HG03460 (cell line): ENCODE results near the gene RAG1.
A peak's percentile ranks its signal among the peaks of the same experiment; 100 is the strongest.

ENCODE experiments used
- ATAC-seq: cut with Tn5 transposase; IDR thresholded peaks from one replicate; pipeline ENCODE4 v1.9.1; 2021; ENCODE audit not compliant: unreplicated experiment

The RAG1 gene

GRCh38 chr11:36588099-36588498 is 20.3 kb downstream of the RAG1 start:
- ATAC-seq, result no peak

- ATAC-seq, result no peak
Measured at GRCh38 chr11:36590513-36590912, 22.7 kb downstream of the RAG1 start.

GRCh38 chr11:36591433-36591832 is 23.6 kb downstream of the RAG1 start:
- no peak for ATAC-seq

GRCh38 chr11:36594316-36594989 is 26.6 kb downstream of the RAG1 start, which contains the start of gene IFTAP:
Gene IFTAP (plus strand): TSS chr11:36594502. CDS start chr11:36610104, 15,602 bp downstream.
- ATAC-seq, result peak; percentile 60

- no peak for ATAC-seq
Measured at GRCh38 chr11:36596880-36597279, 29.1 kb downstream of the RAG1 start.

GRCh38 chr11:36598051-36598450 is 30.2 kb downstream of the RAG1 start, which contains the start of gene RAG2:
Gene RAG2 (minus strand): TSS chr11:36598236. CDS start chr11:36594168, 4,068 bp downstream.
- no peak for ATAC-seq

GRCh38 chr11:36600180-36600579 is 32.4 kb downstream of the RAG1 start:
- ATAC-seq, result no peak

GRCh38 chr11:36601155-36601554 is 33.3 kb downstream of the RAG1 start:
- no peak for ATAC-seq

- no peak for ATAC-seq
Measured at GRCh38 chr11:36602135-36602534, 34.3 kb downstream of the RAG1 start.

GRCh38 chr11:36605221-36606216 is 37.7 kb downstream of the RAG1 start:
- ATAC-seq, result no peak

- no peak for ATAC-seq
Measured at GRCh38 chr11:36608491-36609199, 40.8 kb downstream of the RAG1 start.

GRCh38 chr11:36609383-36609782 is 41.6 kb downstream of the RAG1 start:
- ATAC-seq, result no peak

- ATAC-seq, result no peak
Measured at GRCh38 chr11:36615826-36616225, 48.0 kb downstream of the RAG1 start.

GRCh38 chr11:36617543-36618362 is 49.9 kb downstream of the RAG1 start:
- no peak for ATAC-seq

GRCh38 chr11:36618363-36619047 is 50.7 kb downstream of the RAG1 start:
- no peak for ATAC-seq

- ATAC-seq, result no peak
Measured at GRCh38 chr11:36619502-36619901, 51.7 kb downstream of the RAG1 start.

GRCh38 chr11:36620246-36620645 is 52.4 kb downstream of the RAG1 start:
- no peak for ATAC-seq

- ATAC-seq, result peak; percentile 59
Measured at GRCh38 chr11:36622431-36623136, 54.8 kb downstream of the RAG1 start.

- no peak for ATAC-seq
Measured at GRCh38 chr11:36623494-36623893, 55.7 kb downstream of the RAG1 start.
